GM21447 (cell line): ENCODE measurements around the gene SPACDR.

Experiments used
- ATAC-seq: cut with Tn5 transposase; IDR thresholded peaks from one replicate; pipeline ENCODE4 v1.9.1; 2021; ENCODE audit not compliant: unreplicated experiment

SPACDR gene

DNA sequence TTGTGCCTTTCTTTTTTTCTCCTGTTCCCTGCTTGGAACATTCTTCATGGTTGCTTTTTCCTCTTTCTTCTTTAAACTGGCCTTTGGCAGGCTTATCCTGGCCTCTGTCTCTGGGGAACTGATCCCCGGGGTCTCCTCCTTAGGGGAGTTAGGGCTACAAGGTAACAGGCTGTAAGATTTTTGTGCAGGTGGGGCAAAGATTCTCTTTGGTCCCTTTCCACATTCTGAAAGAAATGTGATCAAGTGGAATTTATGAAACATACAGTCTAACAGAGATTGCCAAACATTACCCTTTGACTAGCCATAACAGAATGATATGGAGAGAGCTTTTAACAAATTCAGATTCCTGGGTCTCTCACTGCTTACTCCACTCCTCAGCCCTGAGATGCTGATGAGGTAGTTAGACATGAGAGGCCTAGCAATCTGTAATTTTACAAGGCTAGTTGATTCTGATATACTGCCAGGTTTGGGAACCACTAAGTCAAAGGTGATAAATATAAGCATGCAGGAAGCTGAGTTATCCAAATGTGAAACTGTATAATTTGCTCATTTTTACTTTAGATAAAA lies 44.3 kb downstream of the SPACDR start:
- ATAC-seq = no peak

DNA sequence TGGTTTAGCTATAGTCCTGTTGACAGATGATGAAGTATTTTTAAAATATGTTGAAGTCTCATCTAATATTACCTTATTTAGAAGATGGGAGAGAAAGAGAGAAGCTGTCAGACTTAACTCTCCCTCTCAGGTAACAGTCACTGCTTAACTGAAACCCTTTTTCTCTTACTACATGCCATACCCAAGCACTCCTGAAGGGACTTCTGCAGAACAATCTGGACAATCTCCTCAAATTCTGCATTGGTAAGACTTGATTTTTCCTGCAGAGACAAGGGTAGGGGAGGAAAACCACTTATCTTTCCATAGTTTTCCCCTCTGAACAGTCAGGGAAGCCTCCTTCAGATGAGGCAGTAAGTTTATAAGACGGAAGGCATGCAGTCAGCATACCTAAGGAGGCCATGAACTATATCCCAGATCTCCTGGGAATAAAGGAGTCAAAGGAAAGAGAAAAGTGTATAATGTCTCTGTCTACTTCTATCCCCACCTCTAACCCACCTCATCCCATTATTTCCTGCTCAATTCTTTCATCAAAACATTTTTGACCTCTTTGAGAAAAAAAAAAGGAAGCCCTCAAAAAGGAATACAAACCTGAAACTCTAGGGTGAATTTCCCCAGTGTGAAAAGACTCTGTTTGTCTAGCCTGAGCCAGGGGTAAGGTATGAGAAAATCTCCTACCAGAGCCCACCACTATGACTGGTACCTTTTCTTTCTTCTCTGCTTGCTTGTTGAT lies 45.0 kb downstream of the SPACDR start:
- no peak for ATAC-seq

DNA sequence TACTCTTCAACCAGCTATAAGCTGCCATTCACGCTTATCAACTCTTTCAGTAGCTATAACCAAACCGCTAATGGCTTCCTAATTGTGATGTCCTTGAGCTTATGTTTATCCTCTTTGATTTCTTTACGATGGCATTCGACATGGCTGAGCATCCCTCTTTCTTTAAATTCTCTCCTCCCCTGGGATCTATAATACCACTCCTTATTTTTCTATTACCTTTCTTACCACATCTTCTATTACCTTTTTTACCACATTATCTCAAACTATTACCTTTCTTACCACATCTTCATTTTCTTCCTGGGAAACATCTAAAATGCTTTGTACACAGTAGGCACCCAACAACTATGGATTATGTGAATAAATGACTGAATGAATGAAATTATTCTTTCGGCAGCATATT lies 48.6 kb downstream of the SPACDR start:
- no peak for ATAC-seq

DNA sequence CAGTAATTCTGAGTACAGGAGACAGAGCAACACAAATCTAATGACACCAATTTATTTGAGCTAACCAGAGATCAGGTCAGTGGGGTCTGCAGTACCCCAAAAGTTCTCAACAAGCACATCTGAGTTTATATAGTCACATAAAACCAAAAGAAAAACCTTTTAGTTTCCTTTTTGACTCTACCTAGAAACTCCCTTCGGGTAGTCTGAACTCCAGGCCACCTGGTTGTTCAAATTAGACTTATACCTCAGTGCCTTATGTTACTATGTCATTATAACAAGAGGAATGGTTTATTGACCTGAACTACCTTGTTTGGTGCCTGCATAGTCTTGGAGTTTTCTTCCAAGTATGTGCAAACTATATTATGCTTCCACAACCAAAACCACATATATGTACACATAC lies 50.2 kb downstream of the SPACDR start:
- ATAC-seq = no peak

DNA sequence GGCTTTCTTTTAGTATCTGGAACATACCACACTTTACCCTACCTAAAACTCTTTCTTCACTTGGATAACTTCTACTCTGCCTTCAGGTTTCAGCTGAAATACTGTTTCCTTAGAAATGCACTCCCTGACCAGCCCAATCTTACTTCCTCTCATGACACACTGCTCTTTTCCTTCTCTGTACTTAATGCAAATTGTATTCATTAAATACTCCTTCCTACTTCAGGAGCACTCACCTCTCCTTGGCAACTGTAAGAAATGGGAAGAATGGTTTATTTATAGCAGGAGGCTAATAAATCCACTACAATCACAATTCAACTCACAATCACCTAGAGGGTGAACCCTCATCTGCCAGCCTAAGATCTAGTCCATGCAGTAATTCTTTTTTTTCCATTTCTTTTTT lies 50.7 kb downstream of the SPACDR start:
- no peak for ATAC-seq

DNA sequence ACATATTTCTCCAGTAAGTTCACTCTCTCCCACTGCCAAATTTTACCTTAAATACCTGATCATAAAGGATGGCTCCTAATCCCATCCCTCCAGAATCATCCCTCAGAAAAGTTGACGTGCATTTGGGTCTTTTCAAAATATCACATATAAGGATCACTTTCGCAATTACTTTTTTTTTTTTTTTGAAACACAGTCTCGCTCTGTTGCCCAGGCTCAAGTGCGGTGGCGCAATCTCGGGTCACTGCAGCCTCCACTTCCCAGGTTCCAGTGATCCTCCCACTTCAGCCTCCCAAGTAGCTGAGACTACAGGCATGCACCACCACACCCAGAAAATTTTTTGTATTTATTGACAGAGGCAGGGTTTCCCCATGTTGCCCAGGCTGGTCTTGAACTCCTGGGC lies 53.0 kb downstream of the SPACDR start:
- no peak for ATAC-seq

DNA sequence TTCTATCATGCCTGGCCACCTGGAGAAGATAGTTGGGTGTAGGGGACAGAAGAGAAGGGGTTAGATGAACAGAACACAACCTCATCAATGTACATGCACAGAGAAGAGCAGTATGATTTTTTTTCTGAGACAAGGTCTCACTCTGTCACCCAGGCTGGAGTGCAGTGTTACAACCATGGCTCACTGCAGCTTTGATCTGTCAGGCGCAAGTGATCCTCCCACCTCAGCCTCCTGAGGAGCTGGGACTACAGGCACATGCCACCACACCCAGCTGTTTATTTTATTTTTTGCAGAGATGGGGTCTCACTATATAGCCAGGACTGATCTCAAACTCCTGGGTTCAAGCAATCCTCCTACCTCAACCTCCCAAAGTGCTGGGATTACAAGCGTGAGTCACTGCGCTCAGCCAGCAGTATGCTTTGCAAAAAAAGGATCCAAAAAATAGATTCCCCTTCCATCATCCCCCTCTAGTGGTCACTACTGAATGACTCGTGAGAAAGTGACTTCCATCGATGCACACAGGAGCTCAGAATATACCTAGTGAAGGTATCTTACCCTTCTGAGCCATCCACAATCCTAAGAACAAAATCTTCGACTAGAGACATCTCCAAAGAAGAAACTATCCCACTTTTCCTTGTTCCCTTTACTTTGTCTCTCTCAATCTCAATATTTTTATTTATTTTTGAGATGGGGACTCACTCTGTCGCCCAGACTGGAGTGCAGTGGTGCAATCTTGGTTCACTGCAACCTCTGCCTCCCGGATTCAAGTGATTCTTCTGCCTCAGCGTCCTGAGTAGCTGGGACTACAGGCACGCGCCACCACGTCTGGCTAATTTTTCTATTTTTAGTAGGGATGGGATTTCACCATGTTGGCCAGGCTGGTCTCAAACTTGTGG lies 56.5 kb downstream of the SPACDR start:
- ATAC-seq = peak; percentile 72

DNA sequence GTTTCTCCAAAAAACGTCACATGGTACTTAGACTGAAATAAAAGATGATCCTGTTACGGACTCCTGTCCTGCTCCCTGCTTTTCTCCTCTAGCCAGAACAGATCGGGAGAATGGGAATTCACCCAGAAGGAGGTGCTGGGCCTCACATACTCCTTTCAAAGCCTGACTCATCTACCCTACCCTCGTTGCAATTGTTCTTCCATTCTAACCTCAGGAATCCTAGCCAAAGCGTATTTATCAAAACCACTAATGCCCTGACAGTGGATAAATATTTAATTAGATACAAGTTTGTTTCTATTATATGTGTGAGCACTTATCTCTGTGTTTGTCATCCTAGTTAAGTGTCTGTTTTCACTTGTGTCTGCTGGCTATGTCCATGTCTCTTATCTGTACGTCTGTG lies 57.3 kb downstream of the SPACDR start:
- ATAC-seq = no peak
